ENCODE data around the gene HIRA.
"Not testable (repeated sequence)": the region's sequence is repeated elsewhere in the genome, so short reads cannot be mapped to it uniquely, and the experiment has no call there.

DNA sequence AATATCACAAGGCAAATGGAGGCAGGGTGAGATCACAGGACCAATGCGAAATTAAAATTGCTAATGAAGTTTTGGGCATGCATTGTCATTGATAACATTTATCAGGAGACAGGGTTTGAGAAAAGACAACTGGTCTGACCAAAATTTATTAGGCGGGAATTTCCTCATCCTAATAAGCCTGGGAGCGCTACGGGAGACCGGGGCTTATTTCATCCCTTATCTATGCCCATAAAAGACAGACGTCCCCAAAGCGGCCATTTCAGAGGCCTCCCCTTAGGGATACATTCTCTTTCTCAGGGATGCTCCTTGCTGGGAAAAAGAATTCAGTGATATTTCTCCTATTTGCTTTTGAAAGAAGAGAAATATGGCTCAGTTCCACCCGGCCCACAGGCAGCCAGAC, 111.4 kb downstream of the HIRA start:
- TF ChIP-seq, protein P1, sequence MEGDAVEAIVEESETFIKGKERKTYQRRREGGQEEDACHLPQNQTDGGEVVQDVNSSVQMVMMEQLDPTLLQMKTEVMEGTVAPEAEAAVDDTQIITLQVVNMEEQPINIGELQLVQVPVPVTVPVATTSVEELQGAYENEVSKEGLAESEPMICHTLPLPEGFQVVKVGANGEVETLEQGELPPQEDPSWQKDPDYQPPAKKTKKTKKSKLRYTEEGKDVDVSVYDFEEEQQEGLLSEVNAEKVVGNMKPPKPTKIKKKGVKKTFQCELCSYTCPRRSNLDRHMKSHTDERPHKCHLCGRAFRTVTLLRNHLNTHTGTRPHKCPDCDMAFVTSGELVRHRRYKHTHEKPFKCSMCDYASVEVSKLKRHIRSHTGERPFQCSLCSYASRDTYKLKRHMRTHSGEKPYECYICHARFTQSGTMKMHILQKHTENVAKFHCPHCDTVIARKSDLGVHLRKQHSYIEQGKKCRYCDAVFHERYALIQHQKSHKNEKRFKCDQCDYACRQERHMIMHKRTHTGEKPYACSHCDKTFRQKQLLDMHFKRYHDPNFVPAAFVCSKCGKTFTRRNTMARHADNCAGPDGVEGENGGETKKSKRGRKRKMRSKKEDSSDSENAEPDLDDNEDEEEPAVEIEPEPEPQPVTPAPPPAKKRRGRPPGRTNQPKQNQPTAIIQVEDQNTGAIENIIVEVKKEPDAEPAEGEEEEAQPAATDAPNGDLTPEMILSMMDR (IDR thresholded peaks at IDR 0.05; ENCODE audit: low read depth, low read length), result not testable (repeated sequence)
- not testable (repeated sequence) for TF ChIP-seq EZH2phosphoT487 (IDR thresholded peaks at IDR 0.05; ENCODE audit: low read depth)
